HG03066 (cell line): ENCODE measurements around the gene NOM1.
A peak's percentile ranks its signal among the peaks of the same experiment; 100 is the strongest.

Experiments used
- ATAC-seq: cut with Tn5 transposase; IDR thresholded peaks from one replicate; pipeline ENCODE4 v1.9.1; 2021; ENCODE audit warnings: low read depth; ENCODE audit not compliant: unreplicated experiment

The NOM1 gene

DNA sequence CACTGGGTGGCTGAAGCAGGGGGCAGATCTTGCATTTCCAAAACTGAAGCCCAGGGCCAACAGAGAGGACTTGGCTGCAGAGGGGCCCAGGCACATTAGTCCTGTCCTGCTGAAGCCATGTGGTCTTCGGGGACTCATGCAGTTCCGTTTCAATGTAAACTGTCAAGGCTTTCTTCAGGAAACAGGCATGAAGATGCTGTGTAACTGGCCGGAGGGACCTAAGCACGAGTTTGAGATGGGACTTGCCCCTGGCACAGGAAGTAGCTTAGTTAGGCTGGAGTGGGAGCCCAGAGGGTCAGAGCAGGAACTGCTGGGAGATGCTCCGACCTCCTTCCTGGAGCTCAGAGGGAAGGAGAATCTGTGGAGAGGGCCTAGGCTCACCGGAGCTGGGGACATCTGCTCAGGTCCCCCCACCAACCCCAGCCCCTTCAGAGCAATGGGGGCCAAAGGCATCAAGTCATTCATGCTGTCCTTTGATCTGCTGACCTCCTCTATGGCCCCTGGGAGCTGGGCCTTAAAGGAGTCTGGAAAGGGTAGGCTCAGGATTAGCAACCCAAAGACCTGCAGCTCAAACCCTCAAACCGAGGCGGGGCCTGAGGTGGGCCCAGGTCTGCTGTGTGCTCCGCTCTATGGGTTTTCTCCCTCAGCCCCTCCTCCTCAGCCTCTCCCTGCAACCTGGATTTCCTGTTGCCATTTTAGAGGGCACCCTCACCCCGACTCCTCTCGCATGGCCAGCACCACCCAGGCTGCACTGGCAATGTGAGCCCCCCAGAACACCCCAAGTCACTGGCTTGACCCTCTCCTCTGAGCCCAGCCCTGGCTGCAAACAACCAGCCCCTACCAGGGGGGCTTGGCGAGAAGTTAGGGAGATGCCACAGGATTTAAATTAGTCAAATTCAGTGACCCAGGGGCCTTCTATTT is 65.4 kb downstream of the NOM1 start:
- no peak for ATAC-seq

DNA sequence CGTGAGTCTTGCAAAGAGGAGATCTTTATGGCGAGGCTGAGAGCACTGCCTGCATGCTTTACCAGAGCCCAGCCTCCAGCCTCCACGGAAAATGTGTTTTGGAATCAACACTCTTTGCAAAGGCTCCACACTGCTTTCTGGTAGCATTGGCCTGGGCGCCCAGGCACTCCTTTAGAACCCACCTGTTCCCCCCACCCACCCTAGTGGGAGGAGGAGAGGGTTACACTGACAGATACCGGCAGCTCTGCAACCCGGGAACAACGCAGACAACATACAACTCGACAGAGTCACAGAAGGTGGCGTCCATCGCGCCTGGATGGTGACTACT is 66.5 kb downstream of the NOM1 start:
- no peak for ATAC-seq

- ATAC-seq: peak; percentile 77
Observed at GRCh38 chr7:157016352-157017041, 67.0 kb downstream of the NOM1 start.

GRCh38 chr7:157017149-157017548 is 67.6 kb downstream of the NOM1 start:
- no peak for ATAC-seq

GRCh38 chr7:157017603-157018327 is 68.3 kb downstream of the NOM1 start:
- no peak for ATAC-seq

DNA sequence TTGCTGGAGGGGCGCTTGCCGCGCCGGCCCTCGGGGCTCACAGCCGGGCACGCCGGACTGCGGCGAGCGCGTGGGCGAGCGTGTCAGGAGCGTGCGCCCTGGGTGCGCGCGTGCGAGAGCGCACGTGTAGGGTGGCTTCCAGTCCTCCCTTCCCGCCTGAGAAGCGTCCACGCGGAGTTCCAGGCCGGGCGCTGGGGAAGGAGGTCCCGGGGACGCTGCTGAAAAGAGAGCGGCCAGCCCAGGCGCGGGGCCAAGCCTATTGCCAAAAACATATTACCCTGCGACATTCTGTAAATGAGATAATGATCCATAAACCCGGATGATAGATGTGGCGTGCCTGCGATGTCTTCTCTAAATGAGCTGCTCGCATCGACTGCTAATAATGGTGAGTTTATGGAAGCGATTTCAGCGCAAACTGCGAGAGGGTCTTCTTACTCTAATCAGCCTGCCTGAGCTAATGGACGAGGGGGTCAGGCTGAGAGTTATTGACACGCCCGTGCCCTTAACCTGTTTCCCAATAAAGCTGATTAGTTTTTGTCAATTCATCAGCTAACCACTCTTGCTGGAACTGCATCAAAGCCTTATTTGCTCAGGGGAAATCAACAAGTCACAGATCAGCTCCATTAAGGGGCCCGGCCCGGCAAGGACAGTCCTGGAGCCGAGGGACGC is 69.0 kb downstream of the NOM1 start:
- ATAC-seq: no peak

DNA sequence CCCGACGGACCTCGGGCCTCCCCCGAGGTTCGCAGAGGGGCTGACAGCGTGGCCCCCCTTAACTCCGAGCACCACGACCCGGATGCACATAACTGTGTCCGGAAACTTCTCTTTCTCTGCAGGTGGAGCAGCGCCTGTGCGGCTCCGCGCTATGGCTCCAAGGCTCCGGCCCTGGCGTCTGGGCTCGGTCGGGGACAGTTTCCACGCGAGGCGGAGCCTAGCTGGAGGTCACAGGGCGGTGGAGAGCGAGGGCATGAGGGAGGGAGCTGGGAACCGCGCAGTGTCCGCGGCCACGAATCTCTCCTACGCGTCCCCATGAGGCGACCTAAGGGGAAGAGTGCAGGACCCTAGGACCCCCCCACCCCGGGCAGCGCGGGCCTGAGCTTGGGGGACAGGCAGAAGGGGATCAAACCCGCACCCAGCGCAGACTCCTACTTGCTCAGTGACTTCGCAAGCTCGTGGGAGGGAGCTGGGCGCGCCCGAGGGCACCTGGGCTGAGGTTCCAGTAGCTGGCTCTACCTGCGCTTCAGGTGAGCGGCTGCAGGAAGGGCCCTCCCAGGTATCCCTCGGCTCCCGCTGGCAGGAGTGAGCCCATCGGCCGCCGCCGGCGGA is 69.6 kb downstream of the NOM1 start:
- no peak for ATAC-seq

- ATAC-seq: no peak
Observed at GRCh38 chr7:157019718-157020451, 70.4 kb downstream of the NOM1 start.

- ATAC-seq: no peak
Observed at GRCh38 chr7:157020514-157021070, 71.1 kb downstream of the NOM1 start.

DNA sequence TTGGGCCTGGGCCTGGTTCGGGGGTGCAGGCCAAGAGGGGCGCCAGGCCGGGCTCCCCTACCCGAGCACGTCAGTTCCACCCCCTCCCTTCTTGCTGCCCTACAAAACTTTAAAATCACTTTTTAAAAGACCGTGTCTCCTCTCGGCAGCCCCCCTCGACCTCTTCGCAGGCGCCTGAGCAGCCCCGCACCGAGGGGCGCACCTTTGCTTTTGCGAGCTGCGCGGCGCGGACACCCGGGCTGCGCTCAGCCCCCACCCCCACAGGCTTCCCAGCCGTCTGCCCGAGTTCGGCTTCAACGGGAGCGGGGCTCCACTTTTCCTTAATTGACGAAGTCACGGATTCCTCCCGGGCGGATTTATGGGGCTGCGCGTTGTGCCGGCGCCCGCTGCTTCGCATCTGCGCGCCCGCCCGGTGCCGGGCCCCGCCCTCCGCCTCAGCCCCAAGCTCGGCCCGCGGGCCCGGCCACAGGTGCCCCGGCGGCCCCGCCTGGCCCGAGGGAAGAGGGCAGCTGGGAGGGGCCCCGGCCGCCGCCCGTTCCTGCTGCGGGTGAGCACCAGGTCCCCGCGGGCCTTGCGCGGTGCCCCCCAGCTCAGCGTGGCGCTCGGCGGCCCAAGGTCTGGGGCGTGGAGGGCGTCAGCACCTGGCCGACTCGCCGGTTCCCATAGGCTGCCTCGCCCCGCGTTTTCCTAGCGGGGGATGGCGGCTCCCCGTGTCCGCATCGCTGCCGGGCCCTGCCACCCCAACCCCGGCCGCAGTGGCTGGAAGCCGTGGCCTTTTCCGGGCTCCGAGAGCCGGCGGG is 71.8 kb downstream of the NOM1 start:
- ATAC-seq: no peak

- ATAC-seq: no peak
Observed at GRCh38 chr7:157021871-157022680, 72.6 kb downstream of the NOM1 start.
